ENCODE results near the gene TEKT5.

TEKT5 gene

GRCh38 chr16:10656618-10657017 is 38.1 kb downstream of the TEKT5 start:
- no peak overlapping the region for H3K4me3 ChIP-seq (ENCODE audit: low read length)
- H3K4me2 ChIP-seq (ENCODE audit: low read depth, low read length), result no peak overlapping the region
- H3K36me3 ChIP-seq (replicated peaks; ENCODE audit: insufficient read depth, low read length), result no peaks in the 10 kb centered on the region
- DNase-seq, result no peak
- H3K79me2 ChIP-seq (ENCODE audit: low read length), result no peaks in the 10 kb centered on the region
- no peak overlapping the region for H3K27ac ChIP-seq (ENCODE audit: low read length)
- H3K9me3 ChIP-seq (replicated peaks; ENCODE audit: insufficient read depth, low read length), result no peaks in the 10 kb centered on the region
- no peaks in the 10 kb centered on the region for H3K9me2 ChIP-seq (replicated peaks; ENCODE audit: insufficient read depth, low read length)
- H4K20me1 ChIP-seq (ENCODE audit: insufficient read depth, low read length), result no peaks in the 10 kb centered on the region
- no peaks in the 10 kb centered on the region for H3K27me3 ChIP-seq (replicated peaks; ENCODE audit: insufficient read depth, low read length)
- no peaks in the 10 kb centered on the region for H3F3A ChIP-seq (ENCODE audit: insufficient read depth, low read length)
- H3K9ac ChIP-seq (ENCODE audit: low read length), result no peak overlapping the region
- H2AFZ ChIP-seq (ENCODE audit: low read length), result no peak overlapping the region
- H3K4me1 ChIP-seq (ENCODE audit: low read length), result no peaks in the 10 kb centered on the region
- no peak for TF ChIP-seq EZH2phosphoT487 (IDR thresholded peaks at IDR 0.05; ENCODE audit: low read length)
- no peak for TF ChIP-seq EZH2 (optimal IDR thresholded peaks at IDR 0.05; ENCODE audit: low read depth, low read length)
- no peak for TF ChIP-seq CTCF (IDR thresholded peaks at IDR 0.05; ENCODE audit: low read length)

GRCh38 chr16:10655415-10655977 is 39.2 kb downstream of the TEKT5 start:
- H3K9me2 ChIP-seq (replicated peaks; ENCODE audit: insufficient read depth, low read length), result no peaks in the 10 kb centered on the region
- no peaks in the 10 kb centered on the region for H3K4me1 ChIP-seq (ENCODE audit: low read length)
- H3K9me3 ChIP-seq (replicated peaks; ENCODE audit: insufficient read depth, low read length), result no peaks in the 10 kb centered on the region
- no peak for DNase-seq
- TF ChIP-seq EZH2 (optimal IDR thresholded peaks at IDR 0.05; ENCODE audit: low read depth, low read length) (no peak), CTCF (IDR thresholded peaks at IDR 0.05; ENCODE audit: low read length) (no peak), EZH2phosphoT487 (IDR thresholded peaks at IDR 0.05; ENCODE audit: low read length) (no peak)
- H3K9ac ChIP-seq (ENCODE audit: low read length), result no peak overlapping the region
- H3K36me3 ChIP-seq (replicated peaks; ENCODE audit: insufficient read depth, low read length), result no peaks in the 10 kb centered on the region
- H3K4me2 ChIP-seq (ENCODE audit: low read depth, low read length), result no peak overlapping the region
- no peaks in the 10 kb centered on the region for H3F3A ChIP-seq (ENCODE audit: insufficient read depth, low read length)
- H3K4me3 ChIP-seq (ENCODE audit: low read length), result no peak overlapping the region
- H4K20me1 ChIP-seq (ENCODE audit: insufficient read depth, low read length), result no peaks in the 10 kb centered on the region
- no peak overlapping the region for H3K27ac ChIP-seq (ENCODE audit: low read length)
- no peaks in the 10 kb centered on the region for H3K79me2 ChIP-seq (ENCODE audit: low read length)
- H3K27me3 ChIP-seq (replicated peaks; ENCODE audit: insufficient read depth, low read length), result no peaks in the 10 kb centered on the region
- no peak overlapping the region for H2AFZ ChIP-seq (ENCODE audit: low read length)

- Histone ChIP-seq H3K27me3 (replicated peaks; ENCODE audit: insufficient read depth, low read length) (no peaks in the 10 kb centered on the region), H3K4me1 (ENCODE audit: low read length) (no peaks in the 10 kb centered on the region), H2AFZ (ENCODE audit: low read length) (no peak overlapping the region), H3K4me3 (ENCODE audit: low read length) (no peak overlapping the region), H3F3A (ENCODE audit: insufficient read depth, low read length) (no peaks in the 10 kb centered on the region), H3K4me2 (ENCODE audit: low read depth, low read length) (no peak overlapping the region), H3K79me2 (ENCODE audit: low read length) (no peaks in the 10 kb centered on the region), H3K9me3 (replicated peaks; ENCODE audit: insufficient read depth, low read length) (no peaks in the 10 kb centered on the region), H3K36me3 (replicated peaks; ENCODE audit: insufficient read depth, low read length) (no peaks in the 10 kb centered on the region), H4K20me1 (ENCODE audit: insufficient read depth, low read length) (no peaks in the 10 kb centered on the region), H3K9ac (ENCODE audit: low read length) (no peak overlapping the region), H3K9me2 (replicated peaks; ENCODE audit: insufficient read depth, low read length) (no peaks in the 10 kb centered on the region), H3K27ac (ENCODE audit: low read length) (no peak overlapping the region)
- no peak for DNase-seq
- no peak for TF ChIP-seq CTCF (IDR thresholded peaks at IDR 0.05; ENCODE audit: low read length)
- TF ChIP-seq EZH2phosphoT487 (IDR thresholded peaks at IDR 0.05; ENCODE audit: low read length), result no peak
- TF ChIP-seq EZH2 (optimal IDR thresholded peaks at IDR 0.05; ENCODE audit: low read depth, low read length), result no peak
Measured at GRCh38 chr16:10654592-10655414, 39.9 kb downstream of the TEKT5 start.
